GM13977 (cell line): ENCODE measurements around the gene SEMA3B.

ENCODE experiments used
- DNase-seq: peaks from one replicate; pipeline ENCODE4 v3.0.0; 2012; ENCODE audit warnings: low spot score
- CTCF ChIP-seq: IDR thresholded peaks from 2 replicates; pipeline ENCODE4 v1.5.1; 2012; ENCODE audit warnings: mild to moderate bottlenecking, control low read depth; ENCODE audit not compliant: insufficient read depth; ENCODE audit errors: extremely low read depth, missing control alignments
- in situ Hi-C: fragments of 300-500 bp; cut with MboI; formaldehyde crosslinking; loops from one replicate; pipeline ENCODE4 v1.12.0; 2022; ENCODE audit warnings: low sequenced_read_pairs, low pct_unique_long_range_greater_than_20kb, mixed read lengths, inconsistent platforms; ENCODE audit not compliant: unreplicated experiment

SEMA3B gene

GRCh38 chr3:50268703-50269451 is at the start of gene SEMA3B:
SEMA3B (plus strand) TSS chr3:50269147; CDS start chr3:50269241, 94 bp downstream.
- no peak for TF ChIP-seq CTCF
- in situ Hi-C loops: no loop called here
- no peak for DNase-seq

- in situ Hi-C loops: no loop called here
- TF ChIP-seq CTCF: no peak
- DNase-seq: no peak
These were observed 49.7 kb upstream of the SEMA3B start for GRCh38 chr3:50219285-50219684.

DNA sequence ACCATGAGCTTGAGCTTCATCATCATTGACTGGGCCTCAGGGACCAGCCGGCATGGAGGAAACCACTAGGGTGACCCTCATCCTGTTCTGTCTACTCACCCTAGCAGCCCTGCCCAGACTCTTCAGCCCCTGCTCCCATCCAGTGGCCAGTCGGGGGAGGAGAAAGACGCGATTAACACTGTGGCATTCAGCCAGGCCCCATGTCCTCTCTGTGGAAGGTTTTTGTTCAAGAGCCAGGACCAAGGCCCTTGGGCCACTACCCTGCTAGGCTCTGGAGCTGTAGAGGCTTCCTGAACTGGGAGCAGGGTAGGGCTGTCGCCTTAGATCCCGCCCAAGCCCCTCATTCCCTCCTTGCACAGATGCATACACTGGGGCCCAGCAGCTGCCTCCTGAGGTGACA is 48.8 kb upstream of the SEMA3B start:
- in situ Hi-C loops: loop anchor here (10.0 kb wide), 1 partner anchor 55 kb away; the partner anchor contains the start of gene LSMEM2

GRCh38 chr3:50221051-50221410 is 47.9 kb upstream of the SEMA3B start:
- no peak for TF ChIP-seq CTCF
- DNase-seq: no peak
- in situ Hi-C loops: loop anchor here (10.0 kb wide), 1 partner anchor 54 kb away; the partner anchor contains the start of gene LSMEM2

More for the DNA sequence above, 48.8 kb upstream of the SEMA3B start:
- no peak for DNase-seq
- no peak for TF ChIP-seq CTCF

- in situ Hi-C loops: loop anchor here (10.0 kb wide), 1 partner anchor 53 kb away; the partner anchor contains the start of gene LSMEM2
- TF ChIP-seq CTCF: peak; percentile 13
- DNase-seq: no peak
These were observed 47.4 kb upstream of the SEMA3B start for GRCh38 chr3:50221411-50222168.

DNA sequence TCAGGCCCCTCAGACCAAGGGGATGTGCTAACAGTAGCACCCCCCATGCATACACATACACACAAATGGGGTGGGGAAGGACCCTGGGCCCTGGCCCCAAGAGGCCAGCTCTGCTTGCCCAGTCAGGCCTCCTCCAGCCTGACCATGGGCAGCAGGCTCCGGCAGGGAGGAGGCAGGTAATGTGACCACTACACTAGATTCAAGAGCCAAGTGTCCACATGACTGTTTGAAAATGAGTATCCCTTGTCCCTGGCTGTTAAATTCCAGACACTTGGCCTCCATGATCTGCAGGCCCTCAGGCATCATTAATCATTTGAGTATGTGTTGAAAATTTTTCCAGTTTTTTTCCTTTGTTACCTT is 46.8 kb upstream of the SEMA3B start:
- in situ Hi-C loops: loop anchor here (10.0 kb wide), 1 partner anchor 53 kb away; the partner anchor contains the start of gene LSMEM2
- TF ChIP-seq CTCF: no peak
- DNase-seq: no peak
